Subcutaneous abdominal adipose tissue (tissue), 5 donors: Measurements from ENCODE around the gene ZSWIM3.

Source experiments
- H3K27ac ChIP-seq: one replicate; pipeline ENCODE4 v1.7.0; 2013; ENCODE audit warnings: low read depth, mild to moderate bottlenecking, inconsistent platforms, low read length, moderate library complexity
- H3K27me3 ChIP-seq, 5 donors: one replicate each; pipeline ENCODE4 v1.7.0; 2013; ENCODE audit warnings: low read length in 5 of 5, inconsistent platforms in 1 of 5; ENCODE audit not compliant: control insufficient read depth in 5 of 5, insufficient read depth in 4 of 5
- H3K36me3 ChIP-seq, 5 donors: one replicate each; pipeline ENCODE4 v1.7.0; 2013; ENCODE audit warnings: low read length in 5 of 5; ENCODE audit not compliant: control insufficient read depth in 5 of 5, insufficient read depth in 5 of 5
- H3K4me1 ChIP-seq, 5 donors: one replicate each; pipeline ENCODE4 v1.7.0; 2013; ENCODE audit warnings: low read length in 5 of 5, mild to moderate bottlenecking in 3 of 5, moderate library complexity in 1 of 5; ENCODE audit not compliant: control insufficient read depth in 5 of 5, insufficient read depth in 5 of 5
- H3K4me3 ChIP-seq, 5 donors: one replicate each; pipeline ENCODE4 v1.7.0; 2013; ENCODE audit warnings: low read length in 5 of 5, low read depth in 1 of 5
- H3K9ac ChIP-seq, 5 donors: one replicate each; pipeline ENCODE4 v1.7.0; 2013; ENCODE audit warnings: low read length in 5 of 5, mild to moderate bottlenecking in 4 of 5, moderate library complexity in 3 of 5
- H3K9me3 ChIP-seq, 5 donors: one replicate each; pipeline ENCODE4 v1.7.0; 2013; ENCODE audit warnings: low read length in 5 of 5; ENCODE audit not compliant: control insufficient read depth in 5 of 5
- donor health status: healthy.
- donor health status: healthy.
- donor health status: healthy.
- donor health status: healthy.
- donor health status: healthy.

ZSWIM3 gene

GRCh38 chr20:45907219-45907948 is 50.0 kb downstream of the ZSWIM3 start:
- peaks cover 0 to 31% (median 31%) of the 10 kb centered on the region in 5 donors for H3K4me1 ChIP-seq
- H3K9me3 ChIP-seq = no peaks in the 10 kb centered on the region
- H3K27me3 ChIP-seq = no peaks in the 10 kb centered on the region
- H3K9ac ChIP-seq = no peak overlapping the region
- peaks cover 0 to 48% (median 31%) of the 10 kb centered on the region in 5 donors for H3K36me3 ChIP-seq
- H3K4me3 ChIP-seq = no peak overlapping the region
- no peak overlapping the region for H3K27ac ChIP-seq

GRCh38 chr20:45908084-45908483 is 50.7 kb downstream of the ZSWIM3 start:
- no peak overlapping the region for H3K27ac ChIP-seq
- H3K9me3 ChIP-seq = no peaks in the 10 kb centered on the region
- H3K4me1 ChIP-seq = peaks cover 0 to 34% (median 33%) of the 10 kb centered on the region in 5 donors
- H3K4me3 ChIP-seq = no peak overlapping the region
- no peaks in the 10 kb centered on the region for H3K27me3 ChIP-seq
- peaks cover 0 to 43% (median 26%) of the 10 kb centered on the region in 5 donors for H3K36me3 ChIP-seq
- no peak overlapping the region for H3K9ac ChIP-seq

GRCh38 chr20:45909336-45909808 is 52.0 kb downstream of the ZSWIM3 start:
- H3K4me3 ChIP-seq = peak overlapping the region in 1 of 5 donors; percentile 19
- peaks cover 0 to 38% (median 33%) of the 10 kb centered on the region in 5 donors for H3K4me1 ChIP-seq
- no peaks in the 10 kb centered on the region for H3K9me3 ChIP-seq
- H3K27ac ChIP-seq = peak overlapping the region; percentile 5
- H3K27me3 ChIP-seq = no peaks in the 10 kb centered on the region
- H3K36me3 ChIP-seq = peaks cover 0 to 35% (median 23%) of the 10 kb centered on the region in 5 donors
- no peak overlapping the region for H3K9ac ChIP-seq

- Histone ChIP-seq H3K27ac (peak overlapping the region; percentile 5), H3K27me3 (no peaks in the 10 kb centered on the region), H3K36me3 (peaks cover 0 to 28% (median 17%) of the 10 kb centered on the region in 5 donors), H3K9me3 (no peaks in the 10 kb centered on the region), H3K9ac (peak overlapping the region in 1 of 5 donors; percentile 13), H3K4me3 (peak overlapping the region; percentile 19 to 85 (median 51)), H3K4me1 (peaks cover 0 to 42% (median 33%) of the 10 kb centered on the region in 5 donors)
These were observed 52.6 kb downstream of the ZSWIM3 start for GRCh38 chr20:45909817-45910669.

- Histone ChIP-seq H3K36me3 (peaks cover 0 to 20% (median 12%) of the 10 kb centered on the region in 5 donors), H3K27ac (peak overlapping the region; percentile 72), H3K9me3 (no peaks in the 10 kb centered on the region), H3K4me1 (peaks cover 0 to 42% (median 36%) of the 10 kb centered on the region in 5 donors), H3K27me3 (no peaks in the 10 kb centered on the region), H3K4me3 (peak overlapping the region; percentile 72 to 85 (median 75)), H3K9ac (peak overlapping the region in 4 of 5 donors; percentile 56 to 74 (median 63))
These were observed 53.5 kb downstream of the ZSWIM3 start for GRCh38 chr20:45910670-45911485.

GRCh38 chr20:45911486-45912343 is 54.3 kb downstream of the ZSWIM3 start, which contains the start of gene PLTP:
Gene PLTP, minus strand, starts transcription at chr20:45912155. Its CDS starts 703 bp downstream, at chr20:45911452.
- no peaks in the 10 kb centered on the region for H3K9me3 ChIP-seq
- peaks cover 0 to 16% (median 7%) of the 10 kb centered on the region in 5 donors for H3K36me3 ChIP-seq
- H3K27me3 ChIP-seq = no peaks in the 10 kb centered on the region
- peaks cover 0 to 42% (median 36%) of the 10 kb centered on the region in 5 donors for H3K4me1 ChIP-seq
- peak within 1 kb of the TSS in 4 of 5 donors; percentile 56 to 74 (median 63) for H3K9ac ChIP-seq
- peak within 1 kb of the TSS; percentile 72 to 85 (median 75) for H3K4me3 ChIP-seq
- H3K27ac ChIP-seq = peak within 1 kb of the TSS; percentile 72

GRCh38 chr20:45912344-45912682 is 54.9 kb downstream of the ZSWIM3 start:
- Histone ChIP-seq H3K36me3 (peaks cover 0 to 12% (median 7%) of the 10 kb centered on the region in 5 donors), H3K9me3 (no peaks in the 10 kb centered on the region), H3K9ac (peak overlapping the region in 3 of 5 donors; percentile 62 to 74 (median 64)), H3K27ac (peak overlapping the region; percentile 72), H3K4me3 (peak overlapping the region; percentile 57 to 85 (median 75)), H3K4me1 (peaks cover 0 to 45% (median 38%) of the 10 kb centered on the region in 5 donors), H3K27me3 (no peaks in the 10 kb centered on the region)

- peaks cover 0 to 5% (median 2%) of the 10 kb centered on the region in 5 donors for H3K36me3 ChIP-seq
- peaks cover 0 to 53% (median 42%) of the 10 kb centered on the region in 5 donors for H3K4me1 ChIP-seq
- peak overlapping the region; percentile 72 for H3K27ac ChIP-seq
- no peak overlapping the region for H3K4me3 ChIP-seq
- H3K9me3 ChIP-seq = no peaks in the 10 kb centered on the region
- no peaks in the 10 kb centered on the region for H3K27me3 ChIP-seq
- no peak overlapping the region for H3K9ac ChIP-seq
These were observed 55.7 kb downstream of the ZSWIM3 start for GRCh38 chr20:45913116-45913515.

- Histone ChIP-seq H3K27ac (peak overlapping the region; percentile 66), H3K4me1 (peaks cover 5 to 55% (median 45%) of the 10 kb centered on the region in 5 donors), H3K4me3 (no peak overlapping the region), H3K27me3 (no peaks in the 10 kb centered on the region), H3K36me3 (no peaks in the 10 kb centered on the region), H3K9me3 (no peaks in the 10 kb centered on the region), H3K9ac (no peak overlapping the region)
These were observed 60.4 kb downstream of the ZSWIM3 start for GRCh38 chr20:45917790-45918141.
